Large intestine (tissue), 3 donors: ENCODE measurements around the gene ZBTB8A. TPM values are rescaled to one million over a fixed set of nuclear protein-coding genes. Genes with fewer than 3 reads are reported as not detected.
"Not testable (repeated sequence)": the region's sequence is repeated elsewhere in the genome, so short reads cannot be mapped to it uniquely, and the experiment has no call there.

Experiments
- DNase-seq, 2 donors: peaks; one replicate each; pipeline versions ENCODE4 v3.0.0 to v3.0.0-alpha.2; 2013
- H3K27ac ChIP-seq: one replicate; pipeline ENCODE4 v1.5.1; 2013; ENCODE audit warnings: low read length
- H3K27me3 ChIP-seq: 2 replicates; pipeline ENCODE4 v1.6.1; 2013; ENCODE audit warnings: low read length; ENCODE audit not compliant: control insufficient read depth, insufficient read depth
- H3K36me3 ChIP-seq: 2 replicates; pipeline ENCODE4 v1.6.1; 2013; ENCODE audit warnings: low read length; ENCODE audit not compliant: control insufficient read depth, insufficient read depth
- H3K4me1 ChIP-seq: one replicate; pipeline ENCODE4 v1.6.1; 2013; ENCODE audit warnings: low read length; ENCODE audit not compliant: control insufficient read depth, insufficient read depth
- H3K4me3 ChIP-seq: one replicate; pipeline ENCODE4 v1.5.1; 2013; ENCODE audit warnings: low read length
- H3K9me3 ChIP-seq: one replicate; pipeline ENCODE4 v1.6.1; 2013; ENCODE audit warnings: mild to moderate bottlenecking, low read depth, low read length, moderate library complexity; ENCODE audit not compliant: control insufficient read depth
- WGBS: methylation state at CpG from one replicate; pipeline ENCODE4 v1.1.5; 2013; ENCODE audit warnings: low lambda C conversion rate; ENCODE audit not compliant: insufficient coverage; 5-methylcytosine and 5-hydroxymethylcytosine counted together
- polyA plus RNA-seq: library from polyadenylated mRNA; unstranded; fragments of 120-200 nt; gene quantifications from one replicate; pipeline ENCODE4 v1.2.1, GENCODE V29; 2013

ZBTB8A gene
- polyA plus RNA-seq, 1 donor: 8.0 TPM

DNA sequence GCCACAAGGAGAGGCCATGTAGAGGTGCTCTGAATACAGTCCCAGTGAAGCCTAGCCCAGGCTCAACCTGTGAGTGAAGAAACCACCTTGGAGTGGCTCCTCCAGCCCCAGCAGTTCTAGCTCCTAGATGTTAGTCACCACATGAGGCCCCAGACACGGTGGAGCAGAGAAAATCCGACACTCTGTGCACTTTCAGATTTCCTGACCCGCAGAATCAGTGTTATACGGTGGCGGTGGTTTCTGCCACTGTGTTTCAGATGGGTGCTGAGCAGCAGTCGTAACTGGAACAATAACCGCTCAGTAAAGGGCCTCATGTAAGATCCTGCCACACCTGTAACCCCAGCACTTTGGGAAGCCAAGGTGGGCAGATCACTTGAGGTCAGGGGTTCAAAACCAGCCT is 36.1 kb upstream of the ZBTB8A start:
- no CpG with 5 or more reads among the region's 7 CpGs for WGBS
- H3K36me3 ChIP-seq: no peaks in the 10 kb centered on the region

GRCh38 chr1:32507021-32507420 is 32.2 kb upstream of the ZBTB8A start:
- H3K36me3 ChIP-seq: no peaks in the 10 kb centered on the region
- no peaks in the 10 kb centered on the region for H3K4me1 ChIP-seq
- WGBS: no CpG with 5 or more reads among the region's 4 CpGs
- no peak overlapping the region for H3K27ac ChIP-seq
- H3K4me3 ChIP-seq: no peak overlapping the region
- DNase-seq: no peak
- no peaks in the 10 kb centered on the region for H3K27me3 ChIP-seq
- no peaks in the 10 kb centered on the region for H3K9me3 ChIP-seq

More for the DNA sequence above, 36.1 kb upstream of the ZBTB8A start:
- no peak overlapping the region for H3K27ac ChIP-seq
- no peaks in the 10 kb centered on the region for H3K27me3 ChIP-seq
- no peaks in the 10 kb centered on the region for H3K9me3 ChIP-seq
- no peak for DNase-seq
- no peak overlapping the region for H3K4me3 ChIP-seq
- H3K4me1 ChIP-seq: no peaks in the 10 kb centered on the region

GRCh38 chr1:32508761-32509160 is 30.5 kb upstream of the ZBTB8A start:
- WGBS: no CpG with 5 or more reads among the region's 5 CpGs
- no peaks in the 10 kb centered on the region for H3K4me1 ChIP-seq
- H3K27me3 ChIP-seq: no peaks in the 10 kb centered on the region

DNA sequence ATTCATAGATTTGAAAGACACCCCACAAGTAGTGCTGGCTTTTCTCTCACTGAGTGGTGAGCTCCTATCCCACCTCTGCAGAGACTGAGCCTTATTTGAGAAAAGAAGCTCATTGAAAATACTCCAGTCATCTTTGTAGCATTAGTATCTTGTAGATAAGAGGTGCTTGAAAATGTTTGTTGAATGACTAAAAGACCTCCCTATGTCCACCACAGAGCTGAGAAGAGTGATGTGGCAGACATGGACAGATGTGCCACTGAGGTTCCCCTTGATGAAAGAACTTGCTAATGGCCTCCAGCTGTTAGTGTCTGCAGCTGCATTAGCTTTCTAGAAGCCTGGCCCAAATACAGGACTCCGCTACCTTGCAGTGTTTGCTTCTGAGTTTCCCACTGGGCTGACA is 29.3 kb upstream of the ZBTB8A start:
- Histone ChIP-seq H3K4me1 (no peaks in the 10 kb centered on the region), H3K27ac (no peak overlapping the region), H3K4me3 (no peak overlapping the region), H3K9me3 (no peaks in the 10 kb centered on the region), H3K36me3 (no peaks in the 10 kb centered on the region), H3K27me3 (no peaks in the 10 kb centered on the region)
- WGBS: no CpG with 5 or more reads among the region's 1 CpG
- no peak for DNase-seq

More at GRCh38 chr1:32508761-32509160, 30.5 kb upstream of the ZBTB8A start:
- no peak overlapping the region for H3K27ac ChIP-seq
- no peak for DNase-seq
- no peaks in the 10 kb centered on the region for H3K9me3 ChIP-seq
- no peak overlapping the region for H3K4me3 ChIP-seq
- no peaks in the 10 kb centered on the region for H3K36me3 ChIP-seq

DNA sequence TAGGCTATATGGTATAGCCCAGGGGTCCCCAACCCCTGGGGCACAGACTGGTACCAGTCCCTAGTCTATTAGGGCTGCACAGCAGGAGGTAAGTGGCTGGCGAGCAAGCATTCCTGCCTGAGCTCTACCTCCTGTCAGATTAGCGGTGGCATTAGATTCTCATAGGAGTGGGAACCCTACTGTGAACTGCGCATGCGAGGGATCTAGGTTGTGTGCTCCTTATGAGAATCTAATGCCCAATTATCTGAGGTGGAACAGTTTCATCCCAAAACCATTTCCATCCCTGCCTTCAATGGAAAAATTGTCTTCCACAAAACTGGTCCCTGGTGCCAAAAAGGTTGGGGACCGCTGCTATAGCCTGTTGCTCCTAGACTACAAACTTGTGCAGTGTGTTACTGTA is 22.8 kb upstream of the ZBTB8A start:
- H3K27ac ChIP-seq: no peak overlapping the region
- H3K27me3 ChIP-seq: no peaks in the 10 kb centered on the region
- no peaks in the 10 kb centered on the region for H3K4me1 ChIP-seq
- no peaks in the 10 kb centered on the region for H3K9me3 ChIP-seq
- H3K36me3 ChIP-seq: no peaks in the 10 kb centered on the region
- H3K4me3 ChIP-seq: no peak overlapping the region
- DNase-seq: no peak
- WGBS: no CpG with 5 or more reads among the region's 5 CpGs

- H3K4me1 ChIP-seq: no peaks in the 10 kb centered on the region
- no peaks in the 10 kb centered on the region for H3K27me3 ChIP-seq
- H3K27ac ChIP-seq: no peak overlapping the region
- no peak overlapping the region for H3K4me3 ChIP-seq
- 100% methylated on average over 1 of the region's 4 CpGs for WGBS
- H3K9me3 ChIP-seq: no peaks in the 10 kb centered on the region
- no peak for DNase-seq
- H3K36me3 ChIP-seq: no peaks in the 10 kb centered on the region
Observed at GRCh38 chr1:32518976-32519375, 20.3 kb upstream of the ZBTB8A start.

DNA sequence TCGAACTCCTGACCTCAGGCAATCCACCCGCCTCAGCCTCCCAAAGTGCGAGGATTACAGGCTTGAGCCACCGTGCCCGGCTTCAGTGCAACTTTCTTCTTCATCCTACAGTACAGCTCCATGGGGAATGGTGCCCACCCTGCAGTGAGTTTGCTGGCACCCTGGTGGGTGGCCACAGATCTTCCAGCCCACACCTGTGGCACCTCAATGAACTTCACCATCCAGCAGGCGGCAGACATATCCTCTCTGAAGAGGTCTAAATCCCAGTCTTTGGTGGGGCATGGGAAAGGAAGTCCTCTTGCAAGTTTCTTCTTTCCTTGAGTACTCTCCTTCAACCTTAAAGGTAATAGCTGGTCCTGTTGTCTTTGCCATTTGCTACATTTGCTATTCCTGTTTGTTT is 18.1 kb upstream of the ZBTB8A start:
- no CpG with 5 or more reads among the region's 6 CpGs for WGBS
- no peaks in the 10 kb centered on the region for H3K9me3 ChIP-seq
- no peak overlapping the region for H3K4me3 ChIP-seq

DNA sequence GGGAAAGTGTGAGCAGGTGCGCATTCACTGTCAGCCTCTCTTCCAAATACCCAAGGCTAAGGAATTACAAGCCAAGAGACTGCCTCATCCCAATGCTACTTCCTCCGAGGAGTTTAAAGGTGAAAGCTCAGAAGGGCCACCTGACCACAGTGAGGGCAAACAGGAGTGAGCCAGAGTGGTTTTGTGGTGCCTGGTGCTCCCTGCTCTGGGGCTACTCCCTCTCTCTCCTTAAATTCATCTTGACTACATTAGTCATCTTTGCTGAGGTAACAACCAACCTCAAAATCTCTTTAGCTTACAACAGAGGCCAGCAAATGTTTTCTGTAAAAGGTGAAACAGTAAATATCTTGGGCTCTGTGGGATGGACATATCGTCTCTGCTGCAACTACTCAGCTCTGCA is 14.2 kb upstream of the ZBTB8A start:
- Histone ChIP-seq H3K27ac (no peak overlapping the region), H3K4me3 (no peak overlapping the region), H3K36me3 (no peaks in the 10 kb centered on the region), H3K4me1 (no peaks in the 10 kb centered on the region), H3K9me3 (no peaks in the 10 kb centered on the region), H3K27me3 (no peaks in the 10 kb centered on the region)
- peak in 1 of 2 donors; percentile 26 for DNase-seq
- WGBS: no CpG with 5 or more reads among the region's 3 CpGs

More for the DNA sequence above, 18.1 kb upstream of the ZBTB8A start:
- Histone ChIP-seq H3K27ac (no peak overlapping the region), H3K4me1 (no peaks in the 10 kb centered on the region), H3K27me3 (no peaks in the 10 kb centered on the region), H3K36me3 (no peaks in the 10 kb centered on the region)
- DNase-seq: no peak

DNA sequence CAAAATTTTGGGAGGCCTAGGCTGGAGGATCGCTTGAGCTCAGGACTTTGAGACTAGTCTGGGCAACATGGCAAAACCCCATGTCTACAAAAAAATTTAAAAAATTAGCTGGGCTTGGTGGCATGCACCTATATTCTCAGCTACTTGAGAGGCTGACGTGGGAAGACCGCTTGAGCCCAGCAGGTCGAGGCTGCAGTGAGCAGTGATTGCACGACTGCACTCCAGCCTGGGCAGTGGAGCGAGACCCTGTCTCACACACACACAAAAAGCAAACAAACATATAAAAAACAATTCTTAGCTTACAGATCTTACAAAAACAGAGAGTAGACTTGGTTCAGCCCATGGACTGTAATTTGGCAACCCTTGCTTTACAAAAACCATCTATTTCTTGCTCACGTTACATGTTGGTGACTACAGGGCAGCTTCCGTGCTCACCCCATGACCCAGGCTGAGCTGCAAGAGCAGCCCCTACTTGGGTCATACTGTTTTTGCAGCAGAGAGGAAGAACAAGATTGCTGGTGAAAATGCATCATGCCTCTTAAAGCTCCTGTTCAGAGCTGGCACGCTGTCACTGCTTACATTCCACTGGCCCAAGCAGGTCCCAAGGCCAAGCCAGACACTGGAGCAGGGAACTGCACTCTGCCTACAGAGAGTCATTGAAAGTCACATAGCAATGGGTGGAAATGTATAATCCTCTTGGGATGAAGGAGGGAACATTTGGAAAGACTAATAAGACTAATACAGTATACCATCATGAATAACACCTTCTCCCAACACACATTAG is 13.4 kb upstream of the ZBTB8A start:
- Histone ChIP-seq H3K27ac (no peak overlapping the region), H3K4me1 (no peaks in the 10 kb centered on the region), H3K4me3 (no peak overlapping the region), H3K9me3 (no peaks in the 10 kb centered on the region), H3K36me3 (no peaks in the 10 kb centered on the region), H3K27me3 (no peaks in the 10 kb centered on the region)
- WGBS: no CpG with 5 or more reads among the region's 9 CpGs
- DNase-seq: no peak

DNA sequence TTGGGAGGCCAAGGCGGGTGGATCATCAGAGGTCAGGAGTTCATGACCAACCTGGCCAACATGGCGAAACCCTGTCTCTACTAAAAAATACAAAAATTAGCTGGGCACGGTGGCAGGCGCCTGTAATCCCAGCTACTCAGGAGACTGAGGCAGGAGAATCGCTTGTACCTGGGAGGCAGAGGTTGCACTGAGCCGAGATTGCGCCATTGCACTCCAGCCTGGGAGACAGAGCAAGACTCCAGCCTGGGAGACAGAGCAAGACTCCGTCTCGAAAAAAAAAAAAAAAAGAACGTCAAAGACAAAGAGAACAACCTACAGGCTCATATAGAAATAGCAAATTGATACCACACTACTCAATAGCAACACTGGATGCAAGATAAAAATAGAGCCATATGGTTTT is 10.7 kb upstream of the ZBTB8A start:
- H3K36me3 ChIP-seq, H3K27me3 ChIP-seq, H3K4me3 ChIP-seq, DNase-seq, H3K27ac ChIP-seq, H3K9me3 ChIP-seq, H3K4me1 ChIP-seq: not testable (repeated sequence)
- 100% methylated on average over 1 of the region's 10 CpGs for WGBS

GRCh38 chr1:32533792-32534327 is 5.4 kb upstream of the ZBTB8A start:
- no peaks in the 10 kb centered on the region for H3K36me3 ChIP-seq
- H3K4me3 ChIP-seq: no peak overlapping the region
- 67% methylated on average over 1 of the region's 4 CpGs for WGBS
- no peak overlapping the region for H3K27ac ChIP-seq
- H3K4me1 ChIP-seq: no peaks in the 10 kb centered on the region
- H3K27me3 ChIP-seq: peaks cover 2% of the 10 kb centered on the region
- H3K9me3 ChIP-seq: no peaks in the 10 kb centered on the region
- DNase-seq: no peak
